ACHN (cell line): ENCODE measurements around the gene HK2.
A peak's percentile ranks its signal among the peaks of the same experiment; 100 is the strongest.
"Not testable (repeated sequence)": the region's sequence is repeated elsewhere in the genome, so short reads cannot be mapped to it uniquely, and the experiment has no call there.

Experiments used
- DNase-seq: peaks from one replicate; pipeline ENCODE4 v3.0.0-alpha.2; 2015
- in situ Hi-C: cut with HindIII; loops from 2 replicates; pipeline ENCODE4 v1.10.0; 2017; ENCODE audit warnings: low sequenced_read_pairs, low pct_ligation_motif_present, low pct_unique_long_range_greater_than_20kb

Gene HK2

DNA sequence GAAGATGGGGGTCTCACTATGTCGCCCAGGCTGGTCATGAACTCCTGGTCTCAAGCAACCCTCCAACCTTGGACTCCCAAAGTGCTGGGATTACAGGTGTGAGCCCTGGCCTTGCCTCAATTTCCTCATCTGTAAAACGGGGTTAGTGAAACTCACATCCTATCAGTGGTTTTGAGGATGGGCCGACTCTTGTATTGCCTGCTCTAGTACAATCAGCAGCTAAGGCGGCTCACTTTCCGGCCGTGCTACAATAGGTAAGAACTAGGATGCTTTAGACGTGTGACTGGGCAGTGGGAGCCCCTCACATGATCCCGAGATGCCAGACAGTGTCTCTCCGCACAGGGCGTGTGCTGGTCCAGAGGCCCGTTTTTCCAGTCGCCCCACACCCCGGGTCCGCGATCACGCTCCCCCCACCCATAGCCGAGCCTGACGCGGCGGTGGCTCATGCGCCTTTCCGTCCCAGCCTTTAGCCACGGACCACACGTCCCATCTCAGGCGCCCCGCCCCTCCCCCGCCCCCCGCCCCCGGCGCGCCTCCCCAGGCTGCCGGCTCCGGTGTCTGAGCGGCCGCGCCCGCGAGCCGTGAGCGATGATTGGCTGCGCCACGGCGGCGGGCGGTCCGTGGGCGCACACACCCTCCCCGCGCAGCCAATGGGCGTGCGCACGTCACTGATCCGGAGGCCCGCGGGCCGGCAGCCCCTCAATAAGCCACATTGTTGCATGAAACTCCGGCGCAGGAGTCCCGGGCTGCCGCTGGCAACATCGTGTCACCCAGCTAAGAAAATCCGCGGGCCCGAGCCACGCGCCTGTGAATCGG lies at the start of gene HK2:
HK2 (plus strand) TSS at position 710 of the 816 bp plus-strand sequence. CDS start 454 bp downstream, outside the sequence.
- in situ Hi-C loops = no loop called here
- peak; percentile 91 for DNase-seq

GRCh38 chr2:74789271-74789670 lies 44.7 kb upstream of the HK2 start:
- in situ Hi-C loops = no loop called here
- DNase-seq = no peak

- DNase-seq = no peak
- in situ Hi-C loops = no loop called here
These were observed 41.6 kb upstream of the HK2 start for GRCh38 chr2:74792282-74792681.

- DNase-seq, in situ Hi-C loops: not testable (repeated sequence)
These were observed 39.0 kb upstream of the HK2 start for GRCh38 chr2:74794878-74795277.

- in situ Hi-C loops = no loop called here
- DNase-seq = no peak
These were observed 27.5 kb upstream of the HK2 start for GRCh38 chr2:74806355-74806839.

DNA sequence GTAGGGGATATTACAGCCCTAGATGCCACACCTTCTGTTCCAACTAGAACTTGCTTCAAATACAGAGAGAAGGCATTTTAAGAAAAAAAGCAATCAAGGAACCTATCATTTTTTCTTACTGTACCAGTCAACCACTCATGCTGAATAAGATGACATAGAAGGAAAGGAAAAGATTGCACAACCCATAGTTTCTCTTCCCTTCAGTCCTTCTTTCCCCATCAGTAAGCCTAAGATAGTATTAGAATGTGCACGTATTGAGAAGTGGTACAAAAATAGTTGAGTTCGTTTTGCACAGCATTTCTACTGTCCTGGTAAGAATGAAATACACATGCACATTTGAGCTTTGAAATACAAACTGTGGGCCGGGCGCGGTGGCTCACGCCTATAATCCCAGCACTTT lies 27.0 kb upstream of the HK2 start:
- in situ Hi-C loops = no loop called here
- DNase-seq = no peak

DNA sequence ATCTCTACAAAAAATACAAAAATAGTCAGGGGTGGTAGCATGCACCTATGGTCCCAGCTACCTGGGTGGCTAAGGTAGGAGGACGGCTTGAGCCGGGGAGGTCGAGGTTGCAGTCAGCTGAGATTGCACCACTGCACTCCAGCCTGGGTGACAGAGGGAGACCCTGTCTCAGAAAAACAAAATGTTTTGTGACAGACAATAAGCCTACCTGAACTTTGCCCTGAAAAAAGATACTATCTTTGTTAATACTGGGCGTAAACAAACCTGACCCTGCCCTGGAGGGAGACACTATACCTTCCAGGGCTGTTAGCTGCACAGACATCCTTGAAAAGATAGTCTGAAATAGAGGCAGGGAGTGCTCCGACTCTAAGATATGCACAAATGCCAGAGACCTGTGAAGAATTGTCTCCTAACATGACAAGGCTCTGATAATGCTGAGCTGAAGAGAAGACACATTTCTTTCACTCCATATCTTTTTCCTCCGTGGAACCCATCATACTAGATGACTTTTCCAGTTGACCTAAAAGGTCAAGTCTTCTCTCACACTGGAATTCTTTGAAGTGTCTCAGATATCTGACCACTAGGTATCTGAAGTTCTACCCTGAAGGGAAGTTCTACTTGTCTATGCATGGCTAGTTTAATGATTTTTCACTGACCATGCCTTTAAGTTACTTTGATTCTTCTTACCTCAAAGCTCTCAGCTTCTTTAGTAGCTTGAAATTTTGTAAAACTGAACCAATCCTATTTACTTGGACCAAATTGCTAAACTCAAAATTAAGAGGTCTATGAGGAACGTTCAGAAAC lies 20.9 kb upstream of the HK2 start:
- in situ Hi-C loops = no loop called here
- DNase-seq = no peak

DNA sequence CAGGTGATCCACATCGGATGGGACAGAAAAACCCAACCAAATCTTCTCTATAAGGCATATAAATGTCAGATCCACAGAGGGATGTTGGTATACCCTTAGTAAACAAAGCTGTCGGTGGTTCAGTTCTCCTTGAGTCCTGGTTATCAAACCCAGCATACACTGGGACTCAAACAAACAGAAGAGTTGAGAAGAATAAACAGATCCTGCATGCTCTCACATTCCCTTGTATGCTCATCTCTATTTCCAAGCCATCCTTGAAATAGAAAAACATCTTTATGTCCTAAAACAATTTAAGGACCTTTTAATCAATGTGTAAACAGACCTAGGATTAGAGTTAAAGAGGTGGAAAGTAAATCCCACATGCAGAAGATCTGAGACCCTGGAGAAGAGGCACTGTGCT lies 19.8 kb upstream of the HK2 start:
- in situ Hi-C loops = no loop called here
- no peak for DNase-seq

DNA sequence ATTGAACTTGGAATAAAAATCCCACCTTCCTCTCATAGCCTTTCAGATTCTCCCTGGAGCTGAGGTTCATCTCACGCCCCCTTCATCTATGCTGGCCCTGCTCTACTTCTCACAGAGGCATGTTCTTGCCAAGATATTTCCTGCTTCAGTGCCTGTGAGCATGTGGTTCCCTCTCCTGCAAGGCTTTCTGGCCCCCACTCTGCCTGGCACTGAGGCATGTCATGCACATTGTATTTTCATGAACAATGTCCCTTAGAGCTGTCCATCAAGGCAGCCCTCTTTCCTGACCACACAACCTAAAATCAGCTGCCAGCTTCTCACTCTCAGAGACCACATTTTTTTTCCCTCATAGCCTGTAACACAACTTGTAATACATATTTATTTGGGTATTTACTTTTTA lies 18.0 kb upstream of the HK2 start:
- peak; percentile 51 for DNase-seq
- in situ Hi-C loops = no loop called here

DNA sequence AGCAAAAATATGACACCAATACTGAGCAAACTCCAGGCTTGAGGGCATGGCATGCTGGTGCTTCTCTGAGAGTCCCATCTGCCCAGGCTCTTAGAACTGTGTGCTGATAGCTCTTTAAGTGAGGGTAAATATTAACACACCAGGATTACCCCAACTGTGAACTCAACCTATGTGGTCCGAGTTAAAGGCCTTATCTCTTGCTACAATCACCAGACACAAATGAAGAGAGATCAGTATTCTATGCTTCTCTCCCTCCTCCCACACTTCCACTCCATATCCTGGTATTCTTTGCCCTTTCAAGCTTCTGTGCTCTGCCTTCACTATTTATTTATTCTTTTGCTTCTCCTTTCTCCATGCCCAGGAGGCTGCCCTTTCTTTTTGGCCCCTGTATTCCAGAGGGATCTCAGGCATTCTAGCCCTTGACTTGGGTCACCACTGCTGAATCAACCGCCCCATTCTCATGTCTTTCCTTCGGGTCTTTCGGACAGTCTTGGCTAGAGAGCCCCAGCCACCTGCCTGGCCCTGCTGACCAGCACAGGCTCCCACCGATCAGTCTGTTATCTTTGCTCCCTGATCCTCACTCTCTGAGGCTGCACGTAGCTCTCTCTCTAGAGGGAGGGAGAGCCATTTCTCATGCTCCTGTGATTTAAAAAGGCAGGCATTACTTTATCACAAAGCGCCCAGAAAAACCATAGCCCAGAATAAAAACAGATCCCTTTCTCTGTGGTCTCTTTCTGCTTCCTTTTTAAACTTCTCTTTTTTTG lies 17.2 kb upstream of the HK2 start:
- peak; percentile 11 for DNase-seq
- in situ Hi-C loops = no loop called here

DNA sequence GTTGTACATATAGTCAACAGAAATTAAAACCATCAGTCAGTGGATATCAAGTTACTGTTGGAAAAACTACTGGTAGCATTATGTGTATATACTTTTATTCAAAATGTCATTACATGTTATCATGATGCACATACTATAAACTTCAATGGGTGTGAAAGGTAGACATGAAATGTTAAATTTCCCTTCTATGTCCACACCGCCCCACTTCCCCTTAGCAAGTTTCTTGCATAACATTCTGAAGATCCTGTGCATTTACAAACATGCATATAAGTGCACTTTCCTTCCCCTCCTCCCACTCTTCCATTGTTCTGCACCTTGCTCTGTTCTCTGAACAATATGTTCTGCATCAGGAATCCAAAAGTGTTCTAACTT lies 16.6 kb upstream of the HK2 start:
- in situ Hi-C loops = no loop called here
- DNase-seq = no peak

DNA sequence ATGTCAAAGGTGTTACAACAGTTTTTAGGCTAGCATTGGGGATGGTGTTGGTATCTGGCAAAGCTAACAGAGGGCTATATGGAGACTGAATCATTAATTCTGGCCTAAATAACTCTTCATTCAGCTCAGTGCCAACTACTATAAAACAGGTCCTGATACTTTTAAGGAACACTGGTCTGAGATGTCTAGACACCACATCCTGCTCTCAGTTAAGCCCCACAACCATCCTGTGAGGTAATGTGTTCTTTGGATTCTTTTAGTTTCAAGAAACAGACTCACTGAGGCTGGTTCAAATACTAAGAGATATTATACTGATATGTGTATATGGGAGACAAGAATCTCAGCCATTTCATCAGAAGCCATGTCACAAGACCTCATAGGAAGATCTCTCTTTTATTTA lies 14.2 kb upstream of the HK2 start:
- in situ Hi-C loops = no loop called here
- no peak for DNase-seq

- DNase-seq = no peak
- in situ Hi-C loops = no loop called here
These were observed 12.5 kb upstream of the HK2 start for GRCh38 chr2:74821177-74822126.

DNA sequence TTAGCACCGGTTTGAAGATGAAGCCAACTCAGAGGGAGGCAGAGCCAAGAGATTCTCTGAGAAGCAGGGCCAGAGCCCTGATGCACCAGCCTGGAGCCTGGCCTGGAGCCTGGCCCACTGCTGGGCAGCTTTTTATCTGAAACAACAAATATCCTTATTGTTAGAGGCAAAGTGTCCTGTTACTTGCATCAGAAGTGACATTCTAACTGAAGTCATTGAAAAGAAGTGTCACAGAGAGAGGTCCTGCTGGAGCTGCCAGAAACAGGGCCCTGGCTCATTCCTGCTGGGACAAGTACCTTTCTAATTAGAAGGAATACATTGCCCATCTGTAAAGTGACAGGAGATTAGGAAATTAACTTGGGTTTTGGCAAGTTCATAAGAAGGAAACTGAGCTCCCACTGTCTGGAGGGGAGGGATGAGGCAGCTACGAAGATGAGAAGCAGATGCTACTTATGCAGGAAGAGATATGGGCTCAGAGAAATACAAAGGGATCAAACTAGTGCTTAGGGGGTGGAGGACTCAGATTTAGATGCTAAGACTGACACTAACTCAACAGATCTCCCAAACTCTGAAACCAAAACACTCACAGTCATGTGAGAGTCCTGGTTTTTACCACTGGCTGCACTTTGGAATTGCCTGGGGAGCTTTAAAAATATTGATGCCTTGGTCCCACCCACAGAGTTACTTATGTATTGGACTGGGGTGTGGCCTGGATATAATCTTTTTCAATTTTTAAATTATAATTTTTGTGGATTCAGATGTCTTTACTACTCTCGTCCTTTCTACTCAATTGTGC lies 11.0 kb upstream of the HK2 start:
- in situ Hi-C loops = no loop called here

DNA sequence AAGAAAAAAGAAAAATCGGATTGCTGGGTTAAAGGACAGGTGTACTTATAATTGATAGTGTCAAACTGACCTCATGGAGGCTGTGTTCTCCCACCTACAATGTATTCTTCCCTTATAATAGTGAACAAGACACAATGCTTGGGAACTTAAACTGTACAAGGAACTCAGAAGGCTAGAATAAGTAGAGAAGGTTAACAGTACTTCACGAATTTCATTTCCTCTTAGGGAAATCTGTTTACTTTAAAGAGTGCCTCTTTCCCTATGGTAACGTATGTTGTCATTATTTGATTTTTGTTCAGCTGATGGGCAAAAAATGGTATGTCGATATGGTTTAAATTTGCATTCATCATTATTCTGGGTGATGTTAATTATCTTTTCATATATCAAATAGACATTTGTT lies 9.2 kb upstream of the HK2 start:
- in situ Hi-C loops = no loop called here
- no peak for DNase-seq

More for the DNA sequence above, 11.0 kb upstream of the HK2 start:
- no peak for DNase-seq

GRCh38 chr2:74828543-74828942 lies 5.4 kb upstream of the HK2 start:
- no peak for DNase-seq
- in situ Hi-C loops = no loop called here
